ENCODE results near the gene PFN1. TPM values are rescaled to one million over a fixed set of nuclear protein-coding genes. Genes with fewer than 3 reads are reported as not detected.

PFN1 gene
- total and polyA plus RNA-seq, 5 donors = 148 to 229 (median 192) TPM

DNA sequence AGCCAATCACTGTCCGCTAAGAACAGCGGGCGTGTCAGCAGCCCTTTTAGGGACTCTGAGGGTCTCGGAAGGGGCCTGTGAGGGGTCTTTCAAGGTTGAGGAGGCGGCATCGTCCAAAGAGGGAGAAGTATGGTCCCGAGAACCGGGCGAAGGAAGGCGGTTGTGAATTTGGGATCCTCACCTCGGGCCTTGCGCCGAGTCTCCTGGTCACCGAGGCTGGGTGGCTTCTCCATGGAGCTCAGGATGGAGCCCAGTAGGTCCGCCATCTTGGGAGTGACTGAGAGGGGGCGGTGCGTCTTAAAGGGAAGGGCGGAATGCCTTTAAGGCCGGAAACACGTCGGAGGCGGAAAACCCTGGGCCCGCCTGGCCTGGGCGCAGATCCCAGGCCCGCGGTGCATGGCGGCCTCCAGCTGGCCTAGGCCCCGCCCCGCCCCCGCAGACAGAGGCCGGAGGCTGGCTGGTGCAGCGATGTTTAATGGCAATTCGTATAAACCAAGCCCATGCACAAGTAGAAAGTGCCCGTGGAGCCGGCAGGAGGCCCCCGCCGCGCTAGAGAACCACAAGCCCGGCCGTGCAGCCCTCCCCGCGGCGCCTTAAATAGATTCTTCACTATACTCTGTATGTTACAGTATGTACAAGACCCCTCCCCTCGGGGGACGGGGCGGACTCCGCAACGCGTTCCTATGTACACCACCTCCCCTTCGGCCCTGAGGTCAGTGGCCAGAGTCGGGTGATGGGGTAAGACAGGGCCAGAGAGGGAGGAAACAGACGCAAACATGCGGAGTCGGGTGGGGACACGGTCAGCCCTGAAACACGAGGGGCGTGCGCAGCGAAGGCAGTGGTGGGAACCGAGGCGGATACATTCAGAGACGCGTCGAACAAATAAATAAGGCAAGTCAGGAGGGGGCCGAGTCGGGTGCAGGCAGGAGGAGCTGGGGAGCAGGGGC, 19.5 kb upstream of the PFN1 start, which contains the start of gene SPAG7:
Gene SPAG7, minus strand, starts transcription at position 279 of the 947 bp plus-strand sequence. Its CDS starts 13 bp downstream, at position 266.
- Histone ChIP-seq H3K27ac (ENCODE audit: low read length) (peak within 1 kb of the TSS; percentile 93), H3K4me3 (ENCODE audit: low read length) (peak within 1 kb of the TSS; percentile 54), H3K4me1 (ENCODE audit: control insufficient read depth, insufficient read depth, low read length) (peaks cover 2% of the 10 kb centered on the region), H3K9me3 (ENCODE audit: control insufficient read depth, low read length) (no peaks in the 10 kb centered on the region), H3K27me3 (ENCODE audit: control insufficient read depth, insufficient read depth) (no peaks in the 10 kb centered on the region)
- ATAC-seq = peak; percentile 85 to 87
- intact Hi-C loops (cut with DNase I) = no loop called here
- peak; percentile 93 to 97 (median 97) for DNase-seq
- WGBS = 1% methylated on average over 66 of the region's 66 CpGs

DNA sequence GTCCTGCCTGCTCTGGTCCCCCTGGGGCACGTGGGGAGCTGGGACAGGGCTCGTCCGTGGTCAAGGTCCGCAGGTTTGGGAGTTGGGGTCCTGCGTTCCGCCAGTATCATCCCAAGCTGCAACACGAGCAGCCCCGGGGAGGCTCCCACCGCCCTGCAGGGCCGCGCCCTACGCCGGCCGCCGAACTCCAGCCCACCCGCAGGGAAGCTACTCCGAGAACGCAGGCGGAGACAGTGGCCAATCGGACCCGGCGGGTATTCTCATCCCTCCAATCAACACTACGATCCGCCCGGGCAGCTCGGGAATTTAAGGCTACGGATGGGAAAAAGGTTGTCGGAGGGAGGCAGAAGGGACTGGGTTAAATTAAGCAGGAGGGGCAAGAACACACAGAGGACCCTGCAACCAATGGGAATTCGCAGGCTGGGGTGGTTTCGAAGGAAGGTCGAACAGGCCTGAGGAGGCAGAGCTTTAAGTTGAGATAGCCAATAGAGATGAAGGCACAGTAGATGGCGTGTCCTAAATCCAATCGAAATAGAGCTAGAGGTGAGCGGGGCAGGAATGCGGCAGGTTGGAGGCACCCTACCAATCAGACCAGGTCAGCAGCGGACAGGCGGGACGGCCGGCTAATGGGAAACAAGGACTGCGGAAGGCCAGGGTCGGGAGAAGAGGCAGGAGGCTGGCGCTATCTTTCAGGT, 18.7 kb upstream of the PFN1 start:
- H3K27ac ChIP-seq (ENCODE audit: low read length) = peak overlapping the region; percentile 93
- peak; percentile 94 to 95 for ATAC-seq
- H3K4me3 ChIP-seq (ENCODE audit: low read length) = peak overlapping the region; percentile 54
- H3K27me3 ChIP-seq (ENCODE audit: control insufficient read depth, insufficient read depth) = no peaks in the 10 kb centered on the region
- under 1% methylated on average over 42 of the region's 42 CpGs for WGBS
- intact Hi-C loops (cut with DNase I) = no loop called here
- no peaks in the 10 kb centered on the region for H3K4me1 ChIP-seq (ENCODE audit: control insufficient read depth, insufficient read depth, low read length)
- peak; percentile 98 to 99 (median 99) for DNase-seq
- H3K9me3 ChIP-seq (ENCODE audit: control insufficient read depth, low read length) = no peaks in the 10 kb centered on the region

- intact Hi-C loops (cut with DNase I) = no loop called here
- 97% methylated on average over 15 of the region's 15 CpGs for WGBS
Measured at GRCh38 chr17:4965311-4965986, 17.1 kb upstream of the PFN1 start.

GRCh38 chr17:4960279-4960922, 12.1 kb upstream of the PFN1 start:
- H3K27ac ChIP-seq (ENCODE audit: low read length) = no peak overlapping the region
- ATAC-seq (no peak), DNase-seq (no peak)
- no peak overlapping the region for H3K4me3 ChIP-seq (ENCODE audit: low read length)
- 81% methylated on average over 9 of the region's 9 CpGs for WGBS
- H3K27me3 ChIP-seq (ENCODE audit: control insufficient read depth, insufficient read depth) = no peaks in the 10 kb centered on the region
- no peaks in the 10 kb centered on the region for H3K9me3 ChIP-seq (ENCODE audit: control insufficient read depth, low read length)
- no peaks in the 10 kb centered on the region for H3K4me1 ChIP-seq (ENCODE audit: control insufficient read depth, insufficient read depth, low read length)
- intact Hi-C loops (cut with DNase I) = no loop called here

More at GRCh38 chr17:4965311-4965986, 17.1 kb upstream of the PFN1 start:
- no peaks in the 10 kb centered on the region for H3K4me1 ChIP-seq (ENCODE audit: control insufficient read depth, insufficient read depth, low read length)
- no peaks in the 10 kb centered on the region for H3K27me3 ChIP-seq (ENCODE audit: control insufficient read depth, insufficient read depth)
- ATAC-seq (no peak), DNase-seq (no peak)
- no peak overlapping the region for H3K27ac ChIP-seq (ENCODE audit: low read length)
- H3K4me3 ChIP-seq (ENCODE audit: low read length) = no peak overlapping the region
- H3K9me3 ChIP-seq (ENCODE audit: control insufficient read depth, low read length) = no peaks in the 10 kb centered on the region

- Histone ChIP-seq H3K27ac (ENCODE audit: low read length) (no peak overlapping the region), H3K4me1 (ENCODE audit: control insufficient read depth, insufficient read depth, low read length) (no peaks in the 10 kb centered on the region), H3K27me3 (ENCODE audit: control insufficient read depth, insufficient read depth) (no peaks in the 10 kb centered on the region), H3K9me3 (ENCODE audit: control insufficient read depth, low read length) (no peaks in the 10 kb centered on the region), H3K4me3 (ENCODE audit: low read length) (no peak overlapping the region)
- 86% methylated on average over 18 of the region's 18 CpGs for WGBS
- intact Hi-C loops (cut with DNase I) = no loop called here
- peak; percentile 7 to 9 for ATAC-seq
- DNase-seq = no peak
Measured at GRCh38 chr17:4959261-4959965, 11.1 kb upstream of the PFN1 start.

DNA sequence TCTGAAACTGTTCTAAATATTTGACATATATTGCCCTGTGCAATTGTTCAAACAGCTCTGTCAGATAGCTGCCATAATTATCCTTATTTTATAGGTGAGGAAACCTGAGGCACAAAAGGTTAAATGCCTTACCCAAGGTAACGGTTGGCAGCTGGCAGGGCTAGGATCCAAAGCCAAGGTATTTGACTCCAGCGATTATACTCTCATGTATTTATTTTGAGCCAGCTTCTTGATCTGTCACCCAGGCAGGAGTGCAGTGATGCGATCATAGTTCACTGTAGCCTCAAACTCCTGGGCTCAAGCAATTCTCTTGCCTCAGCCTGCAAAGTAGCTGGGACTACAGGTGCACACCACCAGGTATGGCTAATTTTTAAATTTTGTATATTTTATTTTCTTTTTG, 9.8 kb upstream of the PFN1 start:
- Histone ChIP-seq H3K27me3 (ENCODE audit: control insufficient read depth, insufficient read depth) (no peaks in the 10 kb centered on the region), H3K4me3 (ENCODE audit: low read length) (no peak overlapping the region), H3K9me3 (ENCODE audit: control insufficient read depth, low read length) (no peaks in the 10 kb centered on the region), H3K27ac (ENCODE audit: low read length) (no peak overlapping the region), H3K4me1 (ENCODE audit: control insufficient read depth, insufficient read depth, low read length) (no peaks in the 10 kb centered on the region)
- no peak for ATAC-seq
- intact Hi-C loops (cut with DNase I) = no loop called here
- no peak for DNase-seq
- 66% methylated on average over 3 of the region's 3 CpGs for WGBS

GRCh38 chr17:4956493-4957061, 8.2 kb upstream of the PFN1 start:
- H3K9me3 ChIP-seq (ENCODE audit: control insufficient read depth, low read length) = no peaks in the 10 kb centered on the region
- H3K4me3 ChIP-seq (ENCODE audit: low read length) = no peak overlapping the region
- no peaks in the 10 kb centered on the region for H3K4me1 ChIP-seq (ENCODE audit: control insufficient read depth, insufficient read depth, low read length)
- intact Hi-C loops (cut with DNase I) = no loop called here
- H3K27ac ChIP-seq (ENCODE audit: low read length) = no peak overlapping the region
- DNase-seq (peak in 1 of 3 donors; percentile 82), ATAC-seq (no peak)
- H3K27me3 ChIP-seq (ENCODE audit: control insufficient read depth, insufficient read depth) = no peaks in the 10 kb centered on the region
- 73% methylated on average over 10 of the region's 10 CpGs for WGBS

- H3K9me3 ChIP-seq (ENCODE audit: control insufficient read depth, low read length) = no peaks in the 10 kb centered on the region
- DNase-seq (no peak), ATAC-seq (no peak)
- no peaks in the 10 kb centered on the region for H3K4me1 ChIP-seq (ENCODE audit: control insufficient read depth, insufficient read depth, low read length)
- no peak overlapping the region for H3K27ac ChIP-seq (ENCODE audit: low read length)
- WGBS = 98% methylated on average over 8 of the region's 8 CpGs
- no peaks in the 10 kb centered on the region for H3K27me3 ChIP-seq (ENCODE audit: control insufficient read depth, insufficient read depth)
- intact Hi-C loops (cut with DNase I) = no loop called here
- H3K4me3 ChIP-seq (ENCODE audit: low read length) = no peak overlapping the region
Measured at GRCh38 chr17:4955091-4955490, 6.8 kb upstream of the PFN1 start.

DNA sequence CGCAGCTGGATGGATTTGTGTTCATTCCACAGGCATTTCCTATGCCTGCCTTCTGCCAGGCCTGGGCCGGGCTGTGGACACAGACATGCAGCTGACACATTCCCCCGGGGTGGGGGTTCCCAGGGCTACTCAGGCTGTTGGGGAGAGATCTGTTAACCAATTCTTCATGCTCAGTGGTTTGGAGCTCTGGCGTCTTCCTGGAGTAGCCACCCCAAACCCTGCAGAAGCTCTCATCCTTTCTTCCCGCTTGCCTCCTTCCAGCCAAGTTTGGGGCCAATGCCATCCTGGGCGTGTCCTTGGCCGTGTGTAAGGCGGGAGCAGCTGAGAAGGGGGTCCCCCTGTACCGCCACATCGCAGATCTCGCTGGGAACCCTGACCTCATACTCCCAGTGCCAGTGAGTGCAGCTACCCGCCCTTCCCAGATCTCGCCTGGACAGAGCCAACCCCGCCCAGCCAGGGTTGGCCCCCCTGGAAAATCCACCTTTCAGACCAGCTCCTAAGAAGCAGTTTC, 5.2 kb upstream of the PFN1 start:
- Histone ChIP-seq H3K4me3 (ENCODE audit: low read length) (no peak overlapping the region), H3K4me1 (ENCODE audit: control insufficient read depth, insufficient read depth, low read length) (no peaks in the 10 kb centered on the region), H3K27ac (ENCODE audit: low read length) (no peak overlapping the region), H3K27me3 (ENCODE audit: control insufficient read depth, insufficient read depth) (no peaks in the 10 kb centered on the region), H3K9me3 (ENCODE audit: control insufficient read depth, low read length) (no peaks in the 10 kb centered on the region)
- intact Hi-C loops (cut with DNase I) = no loop called here
- WGBS = 72% methylated on average over 14 of the region's 14 CpGs
- ATAC-seq (no peak), DNase-seq (no peak)

- no peak for DNase-seq
- WGBS = 58% methylated on average over 3 of the region's 3 CpGs
- no peaks in the 10 kb centered on the region for H3K27me3 ChIP-seq (ENCODE audit: control insufficient read depth, insufficient read depth)
- H3K9me3 ChIP-seq (ENCODE audit: control insufficient read depth, low read length) = no peaks in the 10 kb centered on the region
- peak overlapping the region; percentile 94 for H3K27ac ChIP-seq (ENCODE audit: low read length)
- H3K4me1 ChIP-seq (ENCODE audit: control insufficient read depth, insufficient read depth, low read length) = no peaks in the 10 kb centered on the region
- no peak for ATAC-seq
- intact Hi-C loops (cut with DNase I) = no loop called here
- H3K4me3 ChIP-seq (ENCODE audit: low read length) = peak overlapping the region; percentile 27
Measured at GRCh38 chr17:4951486-4951885, 3.2 kb upstream of the PFN1 start.
